GM18517 (cell line): ENCODE data around the gene LRRC43.

Experiments used
- ATAC-seq: cut with Tn5 transposase; IDR thresholded peaks from one replicate; pipeline ENCODE4 v1.9.1; 2021; ENCODE audit warnings: mild to moderate bottlenecking, moderate library complexity; ENCODE audit not compliant: unreplicated experiment

Gene LRRC43, protein sequence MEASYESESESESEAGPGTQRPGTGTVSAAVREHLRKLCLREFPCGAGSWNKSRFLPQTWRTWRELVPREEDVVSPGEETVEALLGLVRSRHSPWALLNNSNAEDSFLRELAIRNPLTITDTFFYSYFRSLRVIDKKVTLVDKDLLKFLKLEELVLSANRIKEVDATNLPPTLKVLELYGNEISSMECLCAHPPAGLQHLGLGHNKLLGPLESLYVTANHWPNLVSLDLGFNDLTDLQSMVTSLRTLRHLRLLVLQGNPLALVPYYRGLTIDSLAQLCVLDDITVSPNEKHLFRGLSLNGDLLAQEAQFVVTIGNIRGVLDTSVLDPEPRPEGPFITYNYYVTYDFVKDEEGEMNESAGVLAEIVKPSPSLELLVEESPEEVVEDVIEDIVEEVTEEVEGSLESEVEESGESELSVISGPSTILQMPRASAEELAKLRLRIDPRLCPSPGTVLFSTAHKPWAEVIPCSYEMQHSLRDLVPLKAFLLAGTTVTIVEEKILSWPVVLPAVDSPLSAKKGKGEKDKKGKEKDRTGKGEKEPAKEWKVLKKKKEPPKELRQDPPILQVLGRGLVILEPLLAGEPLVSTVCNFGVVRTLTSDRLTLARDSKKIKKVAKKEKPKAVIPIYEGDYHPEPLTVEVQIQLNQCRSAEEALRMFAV

GRCh38 chr12:122182887-122183587 is at the start of gene LRRC43:
LRRC43 (plus strand) TSS chr12:122183123; CDS start chr12:122183145, 22 bp downstream.
- ATAC-seq, result no peak

GRCh38 chr12:122133192-122133950 is 49.6 kb upstream of the LRRC43 start:
- ATAC-seq, result no peak

DNA sequence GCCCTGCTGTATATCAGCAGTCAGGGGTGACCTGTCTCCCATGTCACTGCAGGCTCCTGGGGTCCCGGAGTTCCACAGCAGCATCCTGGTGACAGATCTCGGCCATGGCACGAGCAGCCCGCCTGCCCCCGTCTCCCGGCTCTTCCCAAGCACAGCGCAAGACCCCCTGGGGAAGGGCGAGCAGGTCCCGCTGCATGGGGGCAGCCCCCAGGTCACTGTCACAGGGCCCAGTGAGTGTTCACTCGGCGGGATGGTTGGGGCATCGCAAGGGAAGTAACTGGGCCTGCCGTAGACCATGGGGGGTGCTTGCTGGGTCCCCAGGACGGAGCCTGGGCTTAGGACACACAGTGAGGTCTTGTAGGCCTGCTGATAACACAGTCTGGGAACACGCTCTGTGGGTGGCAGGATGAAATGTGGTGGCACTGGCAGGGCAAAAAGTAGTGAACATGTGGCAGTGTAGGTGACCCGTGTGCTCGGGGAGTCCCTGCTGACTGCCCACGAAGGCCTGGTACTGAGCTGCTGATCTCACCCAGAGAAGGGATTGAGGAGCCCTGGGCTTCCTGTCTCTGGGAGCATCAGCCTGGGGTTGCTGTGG is 47.4 kb upstream of the LRRC43 start:
- ATAC-seq, result no peak

- ATAC-seq, result no peak
These were observed 45.7 kb upstream of the LRRC43 start for GRCh38 chr12:122137229-122137628.

DNA sequence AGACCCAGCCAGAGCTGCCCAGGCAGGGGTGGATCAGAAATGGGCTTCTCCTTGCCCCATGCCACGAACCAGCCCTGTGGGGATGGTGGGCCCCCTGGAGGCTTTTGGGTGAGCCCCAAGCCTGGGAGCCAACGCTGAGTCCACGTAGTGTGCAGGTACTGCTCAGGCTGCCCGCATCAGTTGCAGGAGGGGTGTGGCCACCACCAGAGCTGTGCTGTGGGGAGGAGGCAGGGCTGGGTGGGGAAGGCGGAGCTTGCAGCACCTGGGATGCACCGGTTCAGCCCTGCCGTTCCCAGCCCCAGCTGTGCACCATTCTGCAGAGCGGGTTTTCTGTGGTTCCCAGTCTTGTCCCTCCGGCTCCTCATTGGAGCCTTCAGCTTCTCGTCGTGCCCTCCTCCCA is 45.2 kb upstream of the LRRC43 start:
- ATAC-seq, result no peak

GRCh38 chr12:122138181-122138580 is 44.7 kb upstream of the LRRC43 start:
- no peak for ATAC-seq

- ATAC-seq, result no peak
These were observed 44.3 kb upstream of the LRRC43 start for GRCh38 chr12:122138616-122139015.

DNA sequence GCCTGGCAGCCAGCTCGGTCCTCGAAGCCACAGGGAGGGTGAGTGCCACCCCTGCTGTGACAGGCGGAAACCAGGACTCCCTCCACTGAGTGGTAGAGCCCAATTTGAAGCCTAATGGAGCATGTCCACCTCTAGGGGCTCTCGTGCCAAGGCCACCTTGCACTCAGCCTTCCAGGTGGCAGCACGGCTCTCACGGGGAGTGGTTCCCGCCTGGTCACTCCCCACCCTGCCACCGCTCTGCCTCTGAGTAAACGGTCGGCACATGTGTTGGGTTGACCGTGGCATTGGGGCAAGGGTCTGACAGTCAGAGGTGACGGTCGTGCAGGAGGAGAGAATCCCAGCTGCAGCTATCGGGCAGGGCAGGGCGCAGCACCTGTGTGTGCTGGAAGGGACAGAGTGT is 43.7 kb upstream of the LRRC43 start:
- no peak for ATAC-seq

DNA sequence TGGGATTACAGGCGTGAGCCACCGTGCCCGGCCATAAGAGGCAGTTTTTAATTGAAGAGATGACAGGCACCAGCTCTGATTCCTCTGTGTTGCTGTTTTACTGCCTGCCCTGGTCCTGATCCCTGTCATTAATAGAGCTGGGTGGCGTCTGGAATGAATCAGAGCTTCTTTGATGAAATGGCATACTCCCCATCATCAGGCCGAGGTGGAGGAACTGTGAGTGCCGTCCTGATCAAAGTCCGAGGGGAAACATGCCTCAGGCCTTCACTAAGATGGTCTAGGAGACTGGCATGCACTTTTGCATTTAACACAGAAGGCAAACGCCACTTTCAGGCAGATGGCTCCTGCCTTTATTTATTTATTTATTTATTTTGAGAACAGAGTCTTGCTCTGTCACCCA is 43.0 kb upstream of the LRRC43 start:
- no peak for ATAC-seq

DNA sequence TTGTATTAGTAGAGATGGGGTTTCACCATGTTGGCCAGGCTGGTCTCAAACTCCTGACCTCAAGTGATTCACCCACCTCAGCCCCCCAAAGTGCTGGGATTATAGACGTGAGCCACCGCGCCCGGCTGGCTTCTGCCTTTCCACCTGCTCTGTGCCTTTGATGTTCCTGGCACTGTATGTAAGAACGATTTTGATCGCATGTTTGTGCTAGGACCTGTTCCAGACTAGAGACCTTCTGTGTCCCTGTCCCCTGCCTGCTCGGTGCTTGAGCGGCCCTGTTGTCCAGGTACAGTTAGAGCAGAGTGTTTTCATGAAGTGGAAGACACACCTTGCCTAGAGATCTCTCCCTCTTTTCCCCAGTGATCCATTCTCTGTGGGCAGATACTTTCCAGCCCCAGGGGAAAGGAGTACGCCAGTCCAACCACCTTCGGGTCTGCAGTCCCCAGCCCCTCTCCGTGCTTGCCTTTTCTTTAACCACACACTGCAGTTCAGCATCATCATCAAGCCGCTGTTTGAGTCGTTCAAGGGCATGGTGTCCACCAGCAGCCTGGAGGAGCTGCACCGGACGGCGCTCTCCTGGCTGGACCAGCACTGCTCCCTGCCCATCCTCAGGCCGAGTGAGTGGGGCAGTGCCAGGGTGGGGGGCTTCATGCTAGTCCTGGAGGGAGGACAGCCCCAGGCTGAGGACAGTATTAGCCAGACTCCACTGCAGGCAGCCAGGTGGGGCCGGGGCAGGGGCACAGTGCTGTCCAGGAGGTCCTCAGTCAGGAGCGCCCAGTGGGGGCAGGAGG is 42.3 kb upstream of the LRRC43 start:
- no peak for ATAC-seq

- no peak for ATAC-seq
These were observed 40.8 kb upstream of the LRRC43 start for GRCh38 chr12:122141911-122142725.

GRCh38 chr12:122142857-122143256 is 40.1 kb upstream of the LRRC43 start:
- no peak for ATAC-seq

- ATAC-seq, result no peak
These were observed 38.0 kb upstream of the LRRC43 start for GRCh38 chr12:122144885-122145284.

DNA sequence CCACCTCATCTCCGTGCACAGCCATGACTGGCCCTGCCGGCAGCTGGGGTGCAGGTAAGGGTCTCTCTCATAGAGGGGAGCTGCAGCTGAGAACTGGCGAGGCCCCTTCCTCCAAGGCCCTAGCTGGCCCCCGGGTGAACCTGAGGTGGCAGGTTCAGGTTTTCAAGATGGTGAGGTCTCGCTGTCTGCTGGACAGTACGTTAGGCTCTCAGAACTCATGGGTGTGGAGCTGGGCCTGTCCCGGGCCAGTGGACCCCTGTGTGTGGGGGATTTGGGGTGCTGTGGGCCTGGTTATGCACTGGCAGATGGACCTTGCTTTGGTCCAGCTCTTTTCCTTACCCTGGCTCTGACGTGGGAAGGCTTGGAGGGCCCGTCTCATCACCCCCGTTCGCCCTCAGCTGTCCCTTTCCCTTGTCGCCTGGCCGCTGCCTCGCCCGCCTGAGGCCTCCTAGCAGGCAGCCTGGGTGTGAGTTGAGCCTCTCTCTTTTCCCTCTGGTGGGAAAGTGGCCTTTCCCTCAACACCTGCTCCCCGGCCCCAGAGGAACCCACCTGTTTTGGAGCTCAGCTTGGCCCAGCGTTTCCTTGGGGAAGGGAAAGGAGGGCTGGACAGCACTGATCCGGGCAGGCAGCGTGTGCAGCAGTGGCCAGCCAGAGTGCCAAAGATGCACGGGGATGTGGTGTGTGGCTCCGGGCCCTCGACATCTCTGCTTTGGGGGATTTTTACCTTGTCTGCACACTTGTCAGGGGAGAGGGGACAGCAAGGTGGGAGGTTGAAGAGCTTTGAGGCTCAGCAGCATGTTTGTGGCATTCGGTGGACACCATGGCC is 37.2 kb upstream of the LRRC43 start:
- no peak for ATAC-seq

DNA sequence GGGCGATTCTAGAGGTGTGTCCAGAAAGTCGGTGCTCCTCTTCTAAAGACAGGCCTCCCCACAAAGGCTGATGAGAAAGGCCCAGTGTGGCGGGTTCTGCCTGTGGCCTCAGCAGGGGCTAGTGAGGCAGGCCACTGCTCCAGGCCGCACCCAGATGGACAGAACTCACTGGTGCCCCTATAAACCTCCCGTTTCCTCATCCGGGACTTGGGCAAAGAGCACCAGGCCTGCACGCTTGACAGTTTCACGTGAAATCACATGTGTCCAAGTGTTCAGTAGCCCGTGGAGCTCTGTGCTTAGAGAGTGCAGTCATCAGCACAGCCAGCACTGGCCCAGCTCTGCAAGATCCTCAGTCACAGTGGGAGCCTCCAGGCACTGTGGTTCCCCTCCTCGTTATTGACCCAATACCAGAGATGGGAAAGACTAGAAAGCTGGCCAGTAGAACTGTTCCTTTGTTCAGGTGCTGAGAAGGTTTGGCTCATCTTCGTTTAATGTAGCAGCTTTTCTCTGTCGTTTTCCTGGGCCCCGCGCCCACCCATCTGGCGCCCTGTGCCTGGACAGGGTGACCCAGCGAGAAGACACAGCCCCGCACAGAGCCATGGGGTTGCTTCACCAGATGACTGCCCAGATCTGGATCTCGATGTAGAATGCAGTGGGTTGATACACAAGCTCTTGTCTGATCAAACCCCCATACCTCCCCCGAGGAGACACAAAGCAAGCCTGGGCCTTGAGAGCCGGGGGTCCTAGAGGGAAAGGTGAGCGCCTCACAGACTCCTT is 35.2 kb upstream of the LRRC43 start:
- no peak for ATAC-seq

- no peak for ATAC-seq
These were observed 34.3 kb upstream of the LRRC43 start for GRCh38 chr12:122148657-122149056.

DNA sequence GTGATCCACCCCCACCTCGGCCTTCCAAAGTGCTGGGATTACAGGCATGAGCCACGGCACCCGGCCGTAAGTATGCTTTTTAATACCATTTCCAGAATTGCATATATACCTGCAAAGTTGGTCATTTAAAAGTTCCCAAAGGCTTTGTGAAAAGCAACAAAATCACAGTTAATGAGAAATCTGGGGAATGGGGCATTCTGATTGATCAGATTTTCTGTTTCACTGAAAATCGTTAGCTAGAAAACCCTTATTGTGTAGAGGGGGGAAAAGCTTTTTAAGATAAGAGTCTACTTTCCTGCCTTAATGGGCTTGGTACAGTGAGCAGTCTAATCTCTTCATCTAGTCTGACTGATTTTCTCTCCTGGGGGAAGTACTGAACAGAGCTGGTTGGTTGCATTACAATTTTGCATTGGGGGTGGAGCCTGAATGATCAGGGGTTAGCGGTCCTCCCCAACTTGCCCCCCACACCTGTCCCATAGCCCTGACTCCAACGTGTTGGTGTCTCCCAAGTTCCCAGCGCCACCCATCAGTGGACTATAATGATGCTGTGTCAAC is 32.7 kb upstream of the LRRC43 start:
- no peak for ATAC-seq
